GM10266 (cell line): ENCODE data around the gene KIF18A.

ENCODE experiments used
- DNase-seq: peaks from one replicate; pipeline ENCODE4 v3.0.0; 2012; ENCODE audit errors: extremely low spot score
- TF ChIP-seq, protein P1 (sequence below): IDR thresholded peaks from 2 replicates; pipeline ENCODE4 v1.5.1; 2012; ENCODE audit warnings: mild to moderate bottlenecking, low read depth; ENCODE audit not compliant: control insufficient read depth, insufficient read depth; ENCODE audit errors: missing control alignments

KIF18A gene

DNA sequence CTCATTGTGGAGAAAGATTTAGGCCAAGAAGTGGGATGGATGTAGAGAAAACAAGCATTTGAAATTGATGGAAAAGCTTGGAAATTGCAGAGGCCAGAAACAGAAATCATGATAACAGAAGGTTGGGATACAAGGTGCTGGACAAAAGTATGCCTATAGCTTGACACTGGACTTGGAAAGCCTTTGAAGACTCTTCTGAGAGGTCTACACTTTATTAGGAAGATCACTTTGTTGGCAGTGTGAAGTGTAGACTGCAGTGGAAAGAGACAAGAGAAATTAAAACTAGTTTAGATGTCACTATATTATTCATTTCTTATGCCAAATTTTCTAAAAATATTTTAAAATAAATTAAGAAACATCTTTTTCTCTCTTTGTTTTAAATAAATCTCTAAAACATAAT is 59.1 kb downstream of the KIF18A start:
- TF ChIP-seq, protein P1, sequence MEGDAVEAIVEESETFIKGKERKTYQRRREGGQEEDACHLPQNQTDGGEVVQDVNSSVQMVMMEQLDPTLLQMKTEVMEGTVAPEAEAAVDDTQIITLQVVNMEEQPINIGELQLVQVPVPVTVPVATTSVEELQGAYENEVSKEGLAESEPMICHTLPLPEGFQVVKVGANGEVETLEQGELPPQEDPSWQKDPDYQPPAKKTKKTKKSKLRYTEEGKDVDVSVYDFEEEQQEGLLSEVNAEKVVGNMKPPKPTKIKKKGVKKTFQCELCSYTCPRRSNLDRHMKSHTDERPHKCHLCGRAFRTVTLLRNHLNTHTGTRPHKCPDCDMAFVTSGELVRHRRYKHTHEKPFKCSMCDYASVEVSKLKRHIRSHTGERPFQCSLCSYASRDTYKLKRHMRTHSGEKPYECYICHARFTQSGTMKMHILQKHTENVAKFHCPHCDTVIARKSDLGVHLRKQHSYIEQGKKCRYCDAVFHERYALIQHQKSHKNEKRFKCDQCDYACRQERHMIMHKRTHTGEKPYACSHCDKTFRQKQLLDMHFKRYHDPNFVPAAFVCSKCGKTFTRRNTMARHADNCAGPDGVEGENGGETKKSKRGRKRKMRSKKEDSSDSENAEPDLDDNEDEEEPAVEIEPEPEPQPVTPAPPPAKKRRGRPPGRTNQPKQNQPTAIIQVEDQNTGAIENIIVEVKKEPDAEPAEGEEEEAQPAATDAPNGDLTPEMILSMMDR: no peak

DNA sequence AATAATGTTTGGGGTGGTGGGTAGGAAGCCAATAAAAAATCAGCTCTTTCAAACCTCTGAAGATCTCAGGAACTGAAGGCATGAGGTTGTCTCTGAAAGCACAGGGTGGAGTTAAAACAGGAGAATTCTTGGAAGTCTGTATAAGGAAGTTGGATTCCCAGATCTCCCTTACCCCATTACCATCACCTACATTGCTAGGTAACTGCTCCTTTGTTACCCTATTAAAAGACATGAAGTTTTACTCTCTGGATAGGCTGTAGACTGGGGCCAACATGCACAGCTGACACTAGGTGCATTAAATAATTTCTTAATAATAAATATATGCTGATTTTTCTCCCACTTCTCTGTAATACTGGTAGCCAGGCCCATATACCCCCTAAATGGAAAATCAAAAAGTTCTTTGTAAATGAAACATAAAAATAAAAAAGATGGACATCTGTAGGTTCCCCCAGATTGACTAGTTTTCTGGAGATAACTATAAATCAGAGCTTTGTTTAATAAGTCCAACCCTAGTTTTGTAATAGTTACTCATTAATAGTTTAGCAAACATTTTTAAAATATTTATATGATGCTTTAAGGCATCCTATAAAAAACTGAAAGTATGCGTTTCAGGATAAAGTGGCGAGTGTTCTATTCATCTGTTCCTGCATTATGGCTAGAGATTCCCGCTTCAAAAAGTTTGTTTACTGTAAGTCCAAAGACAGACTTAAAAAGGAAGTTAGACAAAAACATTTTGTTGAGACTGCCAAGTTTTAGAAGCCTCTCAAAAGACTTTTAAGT is 63.8 kb downstream of the KIF18A start:
- TF ChIP-seq, protein P1: no peak
- no peak for DNase-seq

More for the DNA sequence above, 59.1 kb downstream of the KIF18A start:
- DNase-seq: no peak

DNA sequence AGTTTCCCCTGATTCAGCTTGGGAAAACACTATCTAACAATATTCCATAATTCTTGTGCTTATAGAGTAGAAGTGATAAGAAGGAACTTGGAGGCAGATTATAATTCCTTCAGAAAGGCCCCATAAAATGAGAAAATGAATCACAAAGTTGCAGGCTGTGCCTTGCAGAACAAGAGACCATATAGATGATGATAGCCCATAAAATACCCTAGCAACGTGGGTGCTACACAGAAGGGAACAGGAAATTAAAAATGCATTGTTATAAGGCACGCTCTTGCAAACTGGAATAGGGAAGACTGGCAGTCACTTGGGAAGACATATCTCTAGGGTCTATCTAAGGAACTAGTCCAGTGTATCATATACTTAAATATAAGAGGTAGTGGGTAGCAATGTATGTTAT is 67.6 kb downstream of the KIF18A start:
- TF ChIP-seq, protein P1: no peak
- no peak for DNase-seq

DNA sequence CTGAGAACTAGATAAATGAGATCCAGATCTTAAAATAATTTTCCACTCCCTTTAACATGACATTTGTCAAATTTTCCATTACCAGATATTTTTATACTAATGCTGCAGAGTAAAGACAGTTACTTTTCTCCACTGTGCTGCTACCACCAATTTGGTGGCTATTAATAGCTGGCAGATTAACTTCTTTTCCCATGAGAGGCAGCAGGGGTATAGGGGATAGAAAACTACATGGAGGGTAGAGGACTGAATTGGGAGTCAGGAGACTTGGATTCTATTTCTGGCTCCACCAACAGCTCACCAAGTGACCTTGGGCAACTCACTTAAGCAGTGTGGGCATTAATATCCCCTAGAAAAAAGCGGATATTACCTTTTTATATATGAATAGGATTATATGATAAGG is 69.2 kb downstream of the KIF18A start:
- DNase-seq: no peak
- TF ChIP-seq, protein P1: no peak

DNA sequence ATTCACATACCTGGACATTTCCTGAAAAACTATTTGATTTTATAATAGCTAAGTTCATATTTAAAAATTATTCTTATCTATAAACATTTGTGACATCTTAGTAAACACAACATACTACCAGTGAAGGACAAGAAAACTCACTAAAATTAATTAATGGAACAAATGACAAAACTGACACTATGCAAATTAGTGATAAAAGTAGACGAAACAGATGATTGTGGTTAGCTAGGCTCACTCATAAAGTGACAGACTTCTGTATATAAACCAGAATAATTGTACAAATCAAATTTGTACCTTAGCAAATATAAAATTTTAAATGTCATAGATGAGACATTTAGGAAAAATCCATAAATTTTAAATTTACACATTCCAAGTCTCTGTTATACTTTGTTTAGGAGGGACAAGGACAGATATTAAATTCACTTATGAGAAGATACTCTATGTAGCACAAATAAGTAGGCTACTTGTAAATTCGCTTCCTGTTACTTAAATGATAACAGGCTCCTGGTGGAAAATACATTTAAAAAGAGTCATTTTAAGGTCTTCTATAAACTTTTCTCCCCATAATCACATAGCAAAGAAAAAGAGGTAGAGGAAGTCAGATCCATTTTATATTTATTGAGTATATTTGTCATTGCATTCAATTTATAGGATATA is 81.2 kb downstream of the KIF18A start:
- DNase-seq: no peak
- TF ChIP-seq, protein P1: no peak

DNA sequence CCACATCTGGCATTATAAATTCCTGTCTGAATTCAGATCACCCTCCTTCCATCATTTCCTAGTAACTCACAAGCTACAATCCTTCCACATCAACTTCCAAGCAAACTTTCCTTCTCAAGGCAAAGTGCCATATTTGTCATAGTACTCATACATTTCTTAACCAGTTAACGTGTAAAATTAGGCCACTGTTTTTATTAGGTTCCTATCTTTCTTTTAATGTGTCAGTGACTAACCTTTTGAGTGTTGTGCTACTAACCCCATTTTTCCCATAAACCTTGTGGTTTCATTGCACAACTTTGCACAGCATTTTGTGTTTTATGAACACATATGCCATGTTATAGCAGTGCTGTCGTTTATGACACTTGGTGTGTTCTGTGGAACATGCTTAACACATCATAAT is 90.1 kb downstream of the KIF18A start:
- DNase-seq: no peak
- TF ChIP-seq, protein P1: no peak

DNA sequence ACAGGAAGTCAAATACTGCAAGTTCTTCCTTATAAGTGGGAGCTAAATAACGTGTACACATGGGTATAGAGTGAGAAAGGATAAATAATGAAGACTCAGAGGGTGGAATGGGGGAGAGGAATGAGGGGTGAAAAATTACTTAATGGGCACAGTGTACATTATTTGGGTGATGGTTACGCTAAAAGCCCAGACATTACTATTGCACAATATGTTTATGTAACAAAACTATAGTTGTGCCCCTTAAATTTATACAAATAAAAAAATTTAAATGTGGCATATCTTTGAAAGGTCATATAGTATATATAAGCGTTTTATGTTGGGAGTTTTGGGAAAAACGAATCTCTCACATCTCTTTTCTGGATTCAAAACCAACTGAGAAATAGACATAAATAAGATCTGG is 96.1 kb downstream of the KIF18A start:
- TF ChIP-seq, protein P1: no peak
- DNase-seq: no peak
